PC-3 (cell line): ENCODE measurements around the gene RNF2. TPM values are rescaled to one million over a fixed set of nuclear protein-coding genes. Genes with fewer than 3 reads are reported as not detected.

Experiments
- ATAC-seq: fragments of 200-7000 bp; cut with Tn5 transposase; 2 replicates; pipeline ENCODE4 v1.9.1; 2020; ENCODE audit warnings: mild to moderate bottlenecking, moderate library complexity
- BruUV-seq: library from RNA; stranded (reverse); fragments of 400-500 nt; replicated peaks from 2 replicates; lab custom pipeline; 2021; lab: Mats Ljungman, UMichigan
- CTCF ChIA-PET: fragments of 300-600 bp; sonication (Branson Sonifier 250); formaldehyde crosslinking; loops from one replicate; lab custom pipeline; 2022; ENCODE audit warnings: antibody characterized with exemption; lab: Charles Lee
- POLR2A ChIA-PET: fragments of 300-600 bp; sonication (Branson Sonifier 250); formaldehyde crosslinking; loops from one replicate; lab custom pipeline; 2022; ENCODE audit warnings: antibody characterized with exemption; ENCODE audit not compliant: unreplicated experiment; lab: Charles Lee
- DNase-seq: peaks from one replicate; pipeline ENCODE4 v3.0.0-alpha.2; 2015
- H2AFZ ChIP-seq: fragments of 300-600 bp; sonication (generic); 2 replicates; pipeline ENCODE4 v1.6.0; 2016; ENCODE audit warnings: antibody characterized with exemption, low read length
- H3F3A ChIP-seq: fragments of 300-600 bp; sonication (generic); one replicate; pipeline ENCODE4 v1.6.0; 2017; ENCODE audit warnings: antibody characterized with exemption, low read length, control low read depth, mild to moderate bottlenecking; ENCODE audit not compliant: unreplicated experiment
- H3K27ac ChIP-seq: fragments of 300-600 bp; sonication (generic); 2 replicates; pipeline ENCODE4 v1.5.1; 2016; ENCODE audit warnings: mild to moderate bottlenecking, low read length
- H3K27me3 ChIP-seq: fragments of 300-600 bp; sonication (generic); 2 replicates; pipeline ENCODE4 v1.6.1; 2016; ENCODE audit warnings: low read length, mixed read lengths
- H3K36me3 ChIP-seq: fragments of 300-600 bp; sonication (generic); 2 replicates; pipeline ENCODE4 v1.6.1; 2016; ENCODE audit warnings: low read depth, mixed run types, low read length, mixed read lengths
- H3K4me1 ChIP-seq: fragments of 300-600 bp; sonication (generic); 2 replicates; pipeline ENCODE4 v1.5.1; 2016; ENCODE audit warnings: low read length; ENCODE audit not compliant: insufficient read depth
- H3K4me2 ChIP-seq: fragments of 300-600 bp; sonication (generic); 2 replicates; pipeline ENCODE4 v1.6.0; 2016; ENCODE audit warnings: low read length
- H3K4me3 ChIP-seq: fragments of 300-600 bp; sonication (generic); 2 replicates; pipeline ENCODE4 v1.5.1; 2016; ENCODE audit warnings: mild to moderate bottlenecking, low read length, mixed read lengths
- H3K79me2 ChIP-seq: fragments of 300-600 bp; sonication (generic); 2 replicates; pipeline ENCODE4 v1.6.1; 2017; ENCODE audit warnings: low read length, mixed read lengths
- H3K9ac ChIP-seq: fragments of 300-600 bp; sonication (generic); 2 replicates; pipeline ENCODE4 v1.6.0; 2016; ENCODE audit warnings: mild to moderate bottlenecking, low read length
- H3K9me2 ChIP-seq: fragments of 300-600 bp; sonication (generic); replicated peaks from 2 replicates; pipeline ENCODE4 v1.6.1; 2016; ENCODE audit warnings: mixed run types, low read length, mixed read lengths
- H3K9me3 ChIP-seq: fragments of 300-600 bp; sonication (generic); 2 replicates; pipeline ENCODE4 v1.6.1; 2016; ENCODE audit warnings: low read length, mixed read lengths
- H4K20me1 ChIP-seq: fragments of 300-600 bp; sonication (generic); 2 replicates; pipeline ENCODE4 v1.6.1; 2016; ENCODE audit warnings: low read length, mixed read lengths
- EZH2 ChIP-seq: fragments of 300-600 bp; sonication (generic); IDR thresholded peaks from one replicate; pipeline ENCODE4 v1.6.1; 2017; ENCODE audit warnings: antibody characterized with exemption, mild to moderate bottlenecking, low read length; ENCODE audit not compliant: unreplicated experiment
- EZH2phosphoT487 ChIP-seq: fragments of 300-600 bp; sonication (generic); IDR thresholded peaks from 2 replicates; pipeline ENCODE4 v1.6.1; 2018; ENCODE audit warnings: mild to moderate bottlenecking, antibody characterized with exemption, low read length, borderline replicate concordance
- intact Hi-C: fragments of 100-400 bp; cut with micrococcal nuclease; formaldehyde crosslinking; loops from 2 replicates; pipeline ENCODE4 v1.9.0; 2023
- total RNA-seq: library from RNA; depleted of rRNA; stranded (reverse); fragments of >200 nt; gene quantifications from 2 replicates; pipeline ENCODE4 v1.2.3, GENCODE V29; 2014
- TF ChIP-seq, protein P1 (sequence below): fragments of 300-600 bp; sonication (generic); conservative IDR thresholded peaks from 2 replicates; pipeline ENCODE4 v1.5.1; 2017; ENCODE audit warnings: antibody characterized with exemption, low read depth, mild to moderate bottlenecking, low read length

RNF2 gene
- total RNA-seq, 1 experiment from 2014 or later = 13.6 TPM

DNA sequence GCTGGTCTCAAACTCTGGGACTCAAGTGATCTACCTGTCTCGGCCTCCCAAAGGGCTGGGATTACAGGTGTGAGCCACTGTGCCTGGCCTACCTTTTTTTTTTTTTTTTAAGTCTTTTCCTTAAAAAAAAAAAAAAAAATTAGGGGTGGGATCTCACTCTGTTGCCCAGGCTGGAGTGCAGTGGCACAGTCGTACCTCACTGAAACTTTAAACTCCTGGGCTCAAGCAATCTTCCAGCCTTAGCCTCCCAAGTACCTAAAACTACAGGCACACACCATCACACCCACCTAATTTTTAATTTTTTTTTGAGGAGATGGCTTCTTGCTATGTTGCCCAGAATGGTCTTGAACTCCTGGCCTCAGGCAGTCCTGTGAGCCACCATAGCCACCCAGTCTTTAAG lies 38.5 kb downstream of the RNF2 start:
- H3K79me2 ChIP-seq = peaks cover 46% of the 10 kb centered on the region
- H3K9me2 ChIP-seq = no peaks in the 10 kb centered on the region
- H3K4me1 ChIP-seq = no peaks in the 10 kb centered on the region
- no peaks in the 10 kb centered on the region for H3F3A ChIP-seq
- ATAC-seq (no peak), DNase-seq (no peak)
- intact Hi-C loops = no loop called here
- CTCF ChIA-PET = no interaction called here
- H3K4me2 ChIP-seq = no peak overlapping the region
- no peaks in the 10 kb centered on the region for H3K9me3 ChIP-seq
- H3K27ac ChIP-seq = no peak overlapping the region
- no peak overlapping the region for H3K4me3 ChIP-seq
- no peaks in the 10 kb centered on the region for H4K20me1 ChIP-seq
- no peaks in the 10 kb centered on the region for H3K36me3 ChIP-seq
- POLR2A ChIA-PET = no interaction called here
- TF ChIP-seq EZH2phosphoT487 (no peak), EZH2 (no peak)
- TF ChIP-seq, protein P1, sequence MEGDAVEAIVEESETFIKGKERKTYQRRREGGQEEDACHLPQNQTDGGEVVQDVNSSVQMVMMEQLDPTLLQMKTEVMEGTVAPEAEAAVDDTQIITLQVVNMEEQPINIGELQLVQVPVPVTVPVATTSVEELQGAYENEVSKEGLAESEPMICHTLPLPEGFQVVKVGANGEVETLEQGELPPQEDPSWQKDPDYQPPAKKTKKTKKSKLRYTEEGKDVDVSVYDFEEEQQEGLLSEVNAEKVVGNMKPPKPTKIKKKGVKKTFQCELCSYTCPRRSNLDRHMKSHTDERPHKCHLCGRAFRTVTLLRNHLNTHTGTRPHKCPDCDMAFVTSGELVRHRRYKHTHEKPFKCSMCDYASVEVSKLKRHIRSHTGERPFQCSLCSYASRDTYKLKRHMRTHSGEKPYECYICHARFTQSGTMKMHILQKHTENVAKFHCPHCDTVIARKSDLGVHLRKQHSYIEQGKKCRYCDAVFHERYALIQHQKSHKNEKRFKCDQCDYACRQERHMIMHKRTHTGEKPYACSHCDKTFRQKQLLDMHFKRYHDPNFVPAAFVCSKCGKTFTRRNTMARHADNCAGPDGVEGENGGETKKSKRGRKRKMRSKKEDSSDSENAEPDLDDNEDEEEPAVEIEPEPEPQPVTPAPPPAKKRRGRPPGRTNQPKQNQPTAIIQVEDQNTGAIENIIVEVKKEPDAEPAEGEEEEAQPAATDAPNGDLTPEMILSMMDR = no peak
- no peak overlapping the region for H2AFZ ChIP-seq
- no peak overlapping the region for H3K9ac ChIP-seq
- no peaks in the 10 kb centered on the region for H3K27me3 ChIP-seq
- no TSS peak for BruUV-seq

DNA sequence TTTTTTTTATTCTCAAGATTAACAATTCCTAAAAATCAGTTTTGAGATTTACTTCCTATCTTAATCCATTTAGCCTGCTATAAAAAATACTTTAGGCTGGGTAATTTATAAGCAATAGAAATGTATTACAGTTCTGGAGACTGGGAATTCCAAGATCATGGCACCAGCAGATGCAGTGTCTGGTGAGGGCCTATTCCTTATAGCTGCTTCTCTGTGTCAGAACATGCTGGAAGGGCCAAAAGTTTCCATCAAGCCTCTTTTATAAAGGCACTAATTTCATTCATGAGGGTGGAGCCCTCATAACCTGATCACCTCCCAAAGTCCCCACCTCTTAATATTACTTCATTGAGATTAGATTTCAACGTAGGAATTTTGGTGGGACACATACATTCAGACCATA lies 41.7 kb downstream of the RNF2 start:
- no peaks in the 10 kb centered on the region for H3K27me3 ChIP-seq
- POLR2A ChIA-PET = no interaction called here
- no peak overlapping the region for H3K27ac ChIP-seq
- H4K20me1 ChIP-seq = no peaks in the 10 kb centered on the region
- H3K4me1 ChIP-seq = no peaks in the 10 kb centered on the region
- no peak overlapping the region for H3K9ac ChIP-seq
- no peaks in the 10 kb centered on the region for H3F3A ChIP-seq
- intact Hi-C loops = no loop called here
- peaks cover 23% of the 10 kb centered on the region for H3K79me2 ChIP-seq
- no peak overlapping the region for H3K4me3 ChIP-seq
- no TSS peak for BruUV-seq
- H3K36me3 ChIP-seq = no peaks in the 10 kb centered on the region
- no peak overlapping the region for H2AFZ ChIP-seq
- DNase-seq (no peak), ATAC-seq (no peak)
- H3K9me3 ChIP-seq = no peaks in the 10 kb centered on the region
- H3K9me2 ChIP-seq = no peaks in the 10 kb centered on the region
- TF ChIP-seq, protein P1 = no peak
- TF ChIP-seq EZH2phosphoT487 (no peak), EZH2 (no peak)
- H3K4me2 ChIP-seq = no peak overlapping the region
- CTCF ChIA-PET = no interaction called here

DNA sequence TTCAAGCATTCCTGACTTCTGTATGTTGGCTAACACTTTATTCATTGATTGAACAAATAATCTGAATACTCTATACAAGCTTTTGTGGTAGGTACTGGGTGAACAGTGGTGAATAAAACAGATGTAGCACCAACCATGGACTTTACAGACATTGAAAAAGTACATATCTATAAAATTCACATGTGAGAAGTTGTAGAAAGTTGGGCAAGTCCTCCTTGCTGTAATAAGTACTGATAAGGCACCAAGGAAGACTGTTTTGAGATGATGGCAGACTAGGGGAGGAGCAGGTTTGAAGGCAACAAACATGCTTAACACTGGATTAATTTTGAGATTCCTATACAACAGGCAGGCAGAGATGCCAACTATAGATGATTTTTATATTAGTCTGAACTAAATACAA lies 42.4 kb downstream of the RNF2 start:
- Histone ChIP-seq H3K36me3 (no peaks in the 10 kb centered on the region), H3K9me2 (no peaks in the 10 kb centered on the region), H4K20me1 (no peaks in the 10 kb centered on the region), H3K79me2 (peaks cover 23% of the 10 kb centered on the region), H3K27ac (no peak overlapping the region), H2AFZ (no peak overlapping the region), H3K27me3 (no peaks in the 10 kb centered on the region), H3K9ac (no peak overlapping the region), H3K4me3 (no peak overlapping the region), H3F3A (no peaks in the 10 kb centered on the region), H3K9me3 (no peaks in the 10 kb centered on the region), H3K4me1 (no peaks in the 10 kb centered on the region), H3K4me2 (no peak overlapping the region)
- ChIA-PET POLR2A (no interaction called here), CTCF (no interaction called here)
- TF ChIP-seq EZH2 = no peak
- TF ChIP-seq, protein P1 = no peak
- no peak for TF ChIP-seq EZH2phosphoT487
- intact Hi-C loops = no loop called here
- DNase-seq = no peak
- no TSS peak for BruUV-seq
- ATAC-seq = no peak
